ENCODE results near the gene RENBP. TPM values are rescaled to one million over a fixed set of nuclear protein-coding genes. Genes with fewer than 3 reads are reported as not detected.
A peak's percentile ranks its signal among the peaks of the same experiment; 100 is the strongest.

Gene RENBP
- total and polyA plus RNA-seq, 9 of the 15 experiments (the other 6 are each of a cell fraction or from before 2014, with no cell fraction given) = 0.07 to 14.8 (median 10.6) TPM; not detected in 1

- intact Hi-C loops (cut with micrococcal nuclease) (no loop called here), in situ Hi-C loops (cut with MboI) (no loop called here)
- DNase-seq (ENCODE audit: extremely low read depth in 1 of 4, low spot score in 3 of 4) = peak; percentile 56 to 77 (median 69)
- peak; percentile 86 for ATAC-seq
- WGBS (ENCODE audit: insufficient coverage, low coverage, missing lambda C conversion rate) = 46% methylated on average over 15 of the region's 33 CpGs
- Histone ChIP-seq H3K27me3 (ENCODE audit: control insufficient read depth in 2 of 2, insufficient read depth in 2 of 2, low read length in 2 of 2) (no peaks in the 10 kb centered on the region), H3K36me3 (ENCODE audit: control insufficient read depth, insufficient read depth, low read length) (peaks cover 98% of the 10 kb centered on the region; the same call in 2 of the 3 replicates), H2AFZ (ENCODE audit: low read depth, low read length) (no peak overlapping the region), H3K9me1 (ENCODE audit: control insufficient read depth, insufficient read depth, low read length) (no peaks in the 10 kb centered on the region), H3K27ac (ENCODE audit: extremely low read depth, low read depth, low read length) (peak overlapping the region; percentile 64; the same call in 2 of the 3 replicates), H3K4me3 (no peak overlapping the region), H4K20me1 (replicated peaks; ENCODE audit: control insufficient read depth, insufficient read depth, low read length) (no peaks in the 10 kb centered on the region), H3K9me3 (replicated peaks; ENCODE audit: control insufficient read depth, insufficient read depth, low read depth, low read length) (no peaks in the 10 kb centered on the region), H3K9ac (ENCODE audit: insufficient read depth in 1 of 2, low read depth in 2 of 2, low read length in 2 of 2) (peak overlapping the region in 1 of 2 experiments; percentile 8; a peak in 1 of 4 replicates), H3K4me2 (ENCODE audit: insufficient read depth, low read length) (no peak overlapping the region), H3K79me2 (ENCODE audit: control insufficient read depth, insufficient read depth, low read length) (peaks cover 9% of the 10 kb centered on the region; the same call in 2 of the 3 replicates), H3K4me1 (replicated peaks in 1 of 2; ENCODE audit: control insufficient read depth in 2 of 2, insufficient read depth in 2 of 2, low read length in 2 of 2) (peaks cover 0 to 48% of the 10 kb centered on the region in 2 experiments; a peak in 2 of 5 replicates)
- CTCF ChIA-PET (ENCODE audit: low intra/inter-chr PET ratio) = interaction anchor here (0.6 to 1.3 kb wide), 4 partner anchors 188 to 414 kb away, joined by 3 to 7 read pairs (median 4); no protein-coding TSS in a partner anchor
- no TSS peak for BruUV-seq (replicated peaks)
- POLR2A ChIA-PET = no interaction called here
- FAIRE-seq = peak; percentile 76
- 0 out of 2 replicates have a peak, but pooled peaks have one; percentile 7 for TF ChIP-seq HCFC1 (IDR thresholded peaks at IDR 0.05; ENCODE audit: low read depth, low read length)
- TF ChIP-seq KLF1 (tag; IDR thresholded peaks at IDR 0.05) = 0 out of 2 replicates have a peak, but pooled peaks have one; percentile 54
- no peak for TF ChIP-seq JUN (IDR thresholded peaks at IDR 0.05; ENCODE audit: borderline replicate concordance, low read depth, low read length)
- TF ChIP-seq JUN (CRISPR knock-in tag; IDR thresholded peaks at IDR 0.05; ENCODE audit: borderline replicate concordance) = no peak
- TF ChIP-seq, protein P1, sequence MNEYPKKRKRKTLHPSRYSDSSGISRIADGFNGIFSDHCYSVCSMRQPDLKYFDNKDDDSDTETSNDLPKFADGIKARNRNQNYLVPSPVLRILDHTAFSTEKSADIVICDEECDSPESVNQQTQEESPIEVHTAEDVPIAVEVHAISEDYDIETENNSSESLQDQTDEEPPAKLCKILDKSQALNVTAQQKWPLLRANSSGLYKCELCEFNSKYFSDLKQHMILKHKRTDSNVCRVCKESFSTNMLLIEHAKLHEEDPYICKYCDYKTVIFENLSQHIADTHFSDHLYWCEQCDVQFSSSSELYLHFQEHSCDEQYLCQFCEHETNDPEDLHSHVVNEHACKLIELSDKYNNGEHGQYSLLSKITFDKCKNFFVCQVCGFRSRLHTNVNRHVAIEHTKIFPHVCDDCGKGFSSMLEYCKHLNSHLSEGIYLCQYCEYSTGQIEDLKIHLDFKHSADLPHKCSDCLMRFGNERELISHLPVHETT (CRISPR knock-in tag; conservative IDR thresholded peaks at IDR 0.05 in 1 of 2, IDR thresholded peaks at IDR 0.05 in 1 of 2) = 0 out of 4 replicates have a peak, but pooled peaks of 1 of the 2 experiments have one; percentile 39
- TF ChIP-seq SUPT5H (IDR thresholded peaks at IDR 0.05) = peak; percentile 48
- TF ChIP-seq RBM22 (IDR thresholded peaks at IDR 0.05; ENCODE audit: low read depth, low read length, poor library complexity, severe bottlenecking) = peak; percentile 67
- TF ChIP-seq REST (IDR thresholded peaks at IDR 0.05; ENCODE audit: borderline replicate concordance) = peak; percentile 67
- TF ChIP-seq REST (CRISPR knock-in tag; IDR thresholded peaks at IDR 0.05; ENCODE audit: low read depth) = no peak
- TF ChIP-seq SMC3 (conservative IDR thresholded peaks at IDR 0.05; ENCODE audit: insufficient read depth, low read depth, low read length) = peak; percentile 85; the same call in 1 of the 2 replicates
- TF ChIP-seq ARID2 (IDR thresholded peaks at IDR 0.05) = 0 out of 2 replicates have a peak, but pooled peaks have one; percentile 12
- TF ChIP-seq GABPB1 (CRISPR knock-in tag; IDR thresholded peaks at IDR 0.05) = 0 out of 2 replicates have a peak, but pooled peaks have one; percentile 19
- no peak for TF ChIP-seq XRCC3 (IDR thresholded peaks at IDR 0.05)
Measured at GRCh38 chrX:153953342-153953830, 8.9 kb upstream of the RENBP start.
